NB4 (cell line): ENCODE results near the gene AHDC1.

Experiments
- CTCF ChIP-seq: IDR thresholded peaks from one replicate; pipeline ENCODE4 v1.5.1; 2012; ENCODE audit warnings: low read depth, low read length
- MYC ChIP-seq: IDR thresholded peaks from 2 replicates; pipeline ENCODE4 v1.6.1; 2011; ENCODE audit warnings: low read depth, low read length
- POLR2A ChIP-seq: IDR thresholded peaks from 2 replicates; pipeline ENCODE4 v1.6.1; 2011; ENCODE audit warnings: mild to moderate bottlenecking; ENCODE audit not compliant: insufficient read length; ENCODE audit errors: extremely low read depth
- TF ChIP-seq, protein P1 (sequence below): IDR thresholded peaks from 2 replicates; pipeline ENCODE4 v1.6.1; 2011; ENCODE audit warnings: low read depth, low read length

DNA sequence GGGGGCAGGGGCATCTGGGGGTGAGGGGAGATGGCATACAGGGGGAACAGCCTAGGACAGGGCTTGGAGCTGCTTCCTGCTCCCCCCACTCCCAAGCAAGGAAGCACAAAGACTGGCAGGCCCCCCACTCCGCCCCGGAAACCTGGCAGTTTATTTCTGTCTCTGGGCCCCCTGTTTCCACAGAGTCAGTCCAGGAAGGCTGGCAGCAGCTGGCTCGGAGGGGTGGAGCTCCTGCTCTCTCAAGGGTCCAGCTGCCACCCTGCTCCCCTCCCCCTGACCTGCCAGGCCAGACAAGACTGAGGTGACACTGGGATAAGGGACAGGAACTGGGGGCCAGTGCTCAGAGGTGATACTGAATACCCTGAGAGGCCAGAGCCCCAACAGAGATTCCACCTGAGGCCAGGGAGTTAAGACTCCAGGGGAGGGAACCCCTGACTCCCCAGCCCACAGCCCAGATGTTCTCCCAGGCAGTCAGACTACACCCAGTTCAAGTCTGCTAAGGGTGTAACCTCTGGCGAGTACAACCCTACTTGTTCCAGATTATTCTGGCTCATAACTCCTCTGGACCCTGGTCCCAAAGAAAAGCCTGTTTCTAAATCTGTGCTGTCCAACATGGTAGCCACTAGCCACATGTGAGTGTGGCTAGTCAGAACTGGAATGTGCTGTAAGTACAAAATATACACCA lies 26.3 kb downstream of the AHDC1 start:
- no peak for TF ChIP-seq CTCF
- TF ChIP-seq POLR2A: no peak
- TF ChIP-seq MYC: no peak
- TF ChIP-seq, protein P1, sequence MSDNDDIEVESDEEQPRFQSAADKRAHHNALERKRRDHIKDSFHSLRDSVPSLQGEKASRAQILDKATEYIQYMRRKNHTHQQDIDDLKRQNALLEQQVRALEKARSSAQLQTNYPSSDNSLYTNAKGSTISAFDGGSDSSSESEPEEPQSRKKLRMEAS: no peak
